HG03565 (cell line): Measurements from ENCODE around the gene NEURL1.

Experiments
- ATAC-seq: cut with Tn5 transposase; IDR thresholded peaks from one replicate; pipeline ENCODE4 v1.9.1; 2021; ENCODE audit warnings: mild to moderate bottlenecking, moderate library complexity; ENCODE audit not compliant: unreplicated experiment

NEURL1 gene

GRCh38 chr10:103559776-103560175, 66.3 kb downstream of the NEURL1 start:
- ATAC-seq, result no peak

DNA sequence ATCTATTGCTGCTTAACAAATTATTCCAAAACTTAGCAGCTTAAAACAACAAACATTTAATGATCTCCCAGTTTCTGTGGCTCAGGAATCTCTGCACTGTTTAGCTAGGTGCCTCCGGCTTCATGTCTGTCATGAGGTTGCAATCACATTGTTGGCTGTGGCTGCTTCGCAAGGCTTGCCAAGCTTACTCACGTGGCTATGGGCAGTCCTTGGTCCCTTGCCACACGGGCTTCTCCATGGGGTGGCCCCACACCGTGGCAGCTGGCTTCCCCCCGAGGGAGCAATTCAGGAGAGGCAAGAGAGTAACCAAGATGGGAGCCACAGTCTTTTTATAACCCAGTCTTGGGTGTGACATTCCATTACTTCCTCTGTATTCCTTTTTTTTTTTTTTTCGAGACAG, 67.4 kb downstream of the NEURL1 start:
- no peak for ATAC-seq

- ATAC-seq, result no peak
Measured at GRCh38 chr10:103562383-103562782, 68.9 kb downstream of the NEURL1 start.

- no peak for ATAC-seq
Measured at GRCh38 chr10:103563231-103564115, 70.0 kb downstream of the NEURL1 start.

- ATAC-seq, result no peak
Measured at GRCh38 chr10:103564116-103564501, 70.6 kb downstream of the NEURL1 start.

GRCh38 chr10:103564776-103565520, 71.4 kb downstream of the NEURL1 start:
- no peak for ATAC-seq

DNA sequence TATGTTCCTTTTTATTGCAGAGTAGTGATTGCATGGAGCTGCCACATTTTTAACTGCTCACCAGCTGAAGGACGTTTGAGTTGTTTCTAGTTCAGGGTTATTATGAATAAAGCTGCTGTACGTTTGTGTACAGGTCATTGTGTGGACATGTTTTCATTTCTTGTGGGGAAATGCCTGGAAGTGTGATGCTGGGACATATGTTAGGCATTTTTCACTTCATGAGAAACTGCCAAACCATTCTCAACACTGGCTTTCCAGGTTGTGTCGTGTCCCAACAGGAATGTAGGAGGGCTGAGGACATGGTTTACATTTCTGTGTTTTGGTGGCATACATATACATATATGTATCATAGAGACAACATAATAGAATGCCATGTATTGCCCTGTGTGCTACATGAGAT, 73.0 kb downstream of the NEURL1 start:
- ATAC-seq, result no peak

- ATAC-seq, result no peak
Measured at GRCh38 chr10:103568505-103568904, 75.0 kb downstream of the NEURL1 start.

DNA sequence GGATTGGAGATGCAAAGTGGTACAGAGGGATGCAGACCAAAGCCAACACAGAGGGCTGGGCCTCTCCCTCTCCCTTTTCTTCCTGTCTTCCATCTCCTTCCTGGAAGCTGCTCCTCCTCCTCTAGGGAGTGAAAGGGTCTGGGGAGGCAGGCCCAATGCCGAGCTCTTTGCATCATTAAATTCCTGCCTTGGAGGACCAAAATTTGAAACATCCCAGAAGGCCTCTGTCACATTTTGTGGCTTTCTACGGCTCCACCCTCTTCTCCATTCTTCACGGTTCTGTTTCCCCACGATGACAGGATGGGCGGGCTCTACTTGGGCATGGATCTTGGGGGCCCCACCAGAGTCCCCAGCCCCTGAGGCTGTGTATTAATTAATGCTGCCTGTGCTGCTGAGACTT, 76.4 kb downstream of the NEURL1 start:
- no peak for ATAC-seq

DNA sequence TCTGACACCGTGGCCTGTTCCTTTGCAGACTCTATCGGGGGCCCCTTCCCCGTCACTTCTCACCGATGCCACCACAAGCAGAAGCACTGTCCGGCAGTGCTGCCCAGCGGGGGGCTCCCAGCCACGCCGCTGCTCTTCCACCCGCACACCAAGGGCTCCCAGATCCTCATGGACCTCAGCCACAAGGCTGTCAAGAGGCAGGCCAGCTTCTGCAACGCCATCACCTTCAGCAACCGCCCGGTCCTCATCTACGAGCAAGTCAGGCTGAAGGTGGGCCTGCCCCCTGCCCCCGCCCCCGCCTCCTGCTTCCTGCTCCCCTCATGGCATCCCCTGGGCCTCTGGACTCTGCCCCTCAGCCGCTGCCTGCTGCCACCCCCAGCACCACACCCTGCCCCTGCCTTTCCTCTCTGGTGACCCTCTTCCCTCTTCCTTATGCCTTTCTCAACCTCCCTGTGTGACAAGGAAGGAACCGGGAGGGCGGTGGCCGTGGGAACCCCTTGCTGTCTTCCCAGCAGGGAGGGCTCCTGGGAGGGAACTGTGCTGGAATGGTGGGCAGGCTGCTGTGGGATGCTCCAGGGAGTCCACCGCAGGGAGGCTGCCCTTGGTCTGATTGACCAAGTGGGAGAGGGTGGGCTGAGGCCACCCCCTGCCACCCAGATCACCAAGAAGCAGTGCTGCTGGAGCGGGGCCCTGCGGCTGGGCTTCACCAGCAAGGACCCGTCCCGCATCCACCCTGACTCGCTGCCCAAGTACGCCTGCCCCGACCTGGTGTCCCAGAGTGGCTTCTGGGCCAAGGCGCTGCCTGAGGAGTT, 77.5 kb downstream of the NEURL1 start:
- ATAC-seq, result no peak

- ATAC-seq, result no peak
Measured at GRCh38 chr10:103571656-103571975, 78.1 kb downstream of the NEURL1 start.

GRCh38 chr10:103572347-103573204, 79.1 kb downstream of the NEURL1 start:
- no peak for ATAC-seq

GRCh38 chr10:103573205-103573487, 79.6 kb downstream of the NEURL1 start:
- ATAC-seq, result no peak

- no peak for ATAC-seq
Measured at GRCh38 chr10:103574097-103575061, 80.9 kb downstream of the NEURL1 start.

- ATAC-seq, result no peak
Measured at GRCh38 chr10:103575416-103576075, 82.0 kb downstream of the NEURL1 start.

- ATAC-seq, result no peak
Measured at GRCh38 chr10:103576076-103576471, 82.6 kb downstream of the NEURL1 start.

- ATAC-seq, result no peak
Measured at GRCh38 chr10:103576862-103577261, 83.4 kb downstream of the NEURL1 start.

DNA sequence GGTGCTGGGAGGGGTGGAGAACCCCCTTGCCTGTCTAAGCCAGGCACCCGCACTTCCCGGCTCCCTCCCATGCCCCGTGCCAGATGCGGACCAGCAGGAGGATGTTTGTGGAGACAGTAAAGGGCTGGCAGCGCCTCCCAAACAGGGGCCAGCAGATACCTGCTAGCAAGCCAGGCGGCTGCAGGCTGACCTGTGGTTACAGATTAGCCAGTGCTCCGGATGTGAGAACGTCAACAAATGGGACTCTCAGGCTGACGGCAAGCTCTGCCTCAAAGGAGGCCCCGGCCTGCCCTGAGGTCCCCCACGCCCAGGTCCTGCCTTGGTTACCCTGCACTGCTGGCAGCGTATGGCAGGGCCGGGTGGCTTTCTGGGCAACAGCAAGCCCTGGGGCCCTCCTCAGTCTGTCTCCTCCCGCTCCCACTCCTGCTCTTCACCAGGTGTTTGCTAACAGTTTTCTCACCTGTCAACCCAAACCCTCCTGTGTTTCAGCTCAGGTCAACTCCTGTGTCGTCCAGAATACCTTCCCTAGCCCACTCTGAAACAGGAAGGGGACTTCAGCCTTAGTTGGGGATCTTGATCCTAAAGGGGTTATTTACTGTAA, 85.4 kb downstream of the NEURL1 start:
- ATAC-seq, result no peak

GRCh38 chr10:103580011-103580410, 86.5 kb downstream of the NEURL1 start:
- ATAC-seq, result no peak
